SK-N-SH (cell line): ENCODE data around the gene DGKE. TPM values are rescaled to one million over a fixed set of nuclear protein-coding genes. Genes with fewer than 3 reads are reported as not detected.

Experiments used
- CTCF ChIA-PET: fragments of 300-600, 350-600 bp; formaldehyde crosslinking; extraction: SDS; loops from one replicate; lab custom pipeline; 2021; lab: Yijun Ruan, JAX
- POLR2A ChIA-PET: fragments of 350-600 bp; sonication (Branson Sonifier 250); formaldehyde crosslinking; extraction: SDS; loops from one replicate; lab custom pipeline; 2020; ENCODE audit warnings: antibody characterized with exemption, inconsistent platforms; lab: Yijun Ruan, JAX
- DNase-seq: peaks from one replicate; pipeline ENCODE4 v3.0.0; 2012
- H2AFZ ChIP-seq: fragments of 200-600 bp; sonication (generic); 2 replicates; pipeline ENCODE4 v1.8.1; 2016; ENCODE audit warnings: antibody characterized with exemption, mild to moderate bottlenecking, low read depth
- H3F3A ChIP-seq: fragments of 200-600 bp; sonication (generic); replicated peaks from 2 replicates; pipeline ENCODE3; 2016; ENCODE audit warnings: antibody characterized with exemption, mild to moderate bottlenecking; ENCODE audit not compliant: insufficient read depth
- H3K27ac ChIP-seq, 2 experiments: fragments of 200-500 bp in 1 of 2; fragments of 200-600 bp in 1 of 2; sonication (Bioruptor generic) in 1 of 2; sonication (generic), shearing (Covaris generic) in 1 of 2; 2 replicates each; pipeline versions ENCODE4 v1.5.1 to v1.6.1; 2014 to 2016; ENCODE audit warnings: low read depth in 2 of 2, inconsistent platforms in 1 of 2, low read length in 1 of 2, mild to moderate bottlenecking in 1 of 2, mixed read lengths in 1 of 2
- H3K27me3 ChIP-seq: fragments of 200-600 bp; sonication (generic), shearing (Covaris generic); 2 replicates; pipeline ENCODE4 v1.6.1; 2016; ENCODE audit warnings: mixed run types; ENCODE audit not compliant: insufficient read depth
- H3K36me3 ChIP-seq, 2 experiments: fragments of 200-500 bp in 1 of 2; fragments of 200-600 bp in 1 of 2; sonication (Bioruptor generic) in 1 of 2; sonication (generic) in 1 of 2; replicated peaks in 1 of 2; 2 replicates each; pipeline versions ENCODE3 to v1.5.1; 2014 to 2016; ENCODE audit warnings: low read length in 1 of 2, mild to moderate bottlenecking in 1 of 2; ENCODE audit not compliant: insufficient read depth in 2 of 2, control insufficient read depth in 1 of 2
- H3K4me1 ChIP-seq, 2 experiments: fragments of 200-500 bp in 1 of 2; fragments of 200-600 bp in 1 of 2; sonication (Bioruptor generic) in 1 of 2; sonication (generic), shearing (Covaris generic) in 1 of 2; 2 replicates each; pipeline versions ENCODE4 v1.5.1 to v1.6.1; 2014 to 2016; ENCODE audit warnings: low read depth in 1 of 2, low read length in 1 of 2, mixed run types in 1 of 2; ENCODE audit not compliant: insufficient read depth in 2 of 2, control insufficient read depth in 1 of 2
- H3K4me2 ChIP-seq: fragments of 200-600 bp; sonication (generic), shearing (Covaris generic); 2 replicates; pipeline ENCODE4 v1.6.1; 2017; ENCODE audit warnings: mixed run types
- H3K4me3 ChIP-seq, 2 experiments: fragments of 200-500 bp in 1 of 2; fragments of 200-600 bp in 1 of 2; sonication (Bioruptor generic) in 1 of 2; sonication (generic), shearing (Covaris generic) in 1 of 2; 2 replicates each; pipeline versions ENCODE4 v1.5.1 to v1.8.1; 2014 to 2016; ENCODE audit warnings: low read depth in 2 of 2, inconsistent platforms in 1 of 2, low read length in 1 of 2, mild to moderate bottlenecking in 1 of 2, mixed read lengths in 1 of 2, moderate library complexity in 1 of 2
- H3K79me2 ChIP-seq: fragments of 200-600 bp; sonication (generic); 2 replicates; pipeline ENCODE4 v1.8.1; 2017; ENCODE audit warnings: mild to moderate bottlenecking; ENCODE audit not compliant: insufficient read depth
- H3K9ac ChIP-seq: fragments of 200-600 bp; sonication (generic); 2 replicates; pipeline ENCODE4 v1.6.1; 2017; ENCODE audit warnings: mixed run types
- H3K9me2 ChIP-seq: fragments of 200-600 bp; sonication (generic); 2 replicates; pipeline ENCODE4 v1.6.1; 2017; ENCODE audit warnings: mixed run types
- H3K9me3 ChIP-seq: fragments of 200-600 bp; sonication (generic); 2 replicates; pipeline ENCODE4 v1.6.1; 2017; ENCODE audit warnings: mixed run types, mild to moderate bottlenecking, moderate library complexity
- H4K20me1 ChIP-seq: fragments of 200-600 bp; sonication (generic); 2 replicates; pipeline ENCODE4 v1.6.1; 2017; ENCODE audit warnings: mild to moderate bottlenecking, mixed run types; ENCODE audit not compliant: insufficient read depth
- CHD2 ChIP-seq: fragments of 150-350 bp; IDR thresholded peaks from 2 replicates; pipeline ENCODE4 v1.6.1; 2018; ENCODE audit warnings: low read length; ENCODE audit not compliant: partially characterized antibody
- ELF1 ChIP-seq: IDR thresholded peaks from 2 replicates; pipeline ENCODE4 v1.4.0; 2012
- FOXJ3 ChIP-seq: sonication (generic); formaldehyde crosslinking; IDR thresholded peaks from 2 replicates; pipeline ENCODE4 v1.5.1; 2020; ENCODE audit warnings: mild to moderate bottlenecking, missing genetic modification reagents
- FOXM1 ChIP-seq: IDR thresholded peaks from 2 replicates; pipeline ENCODE4 v1.4.0; 2012; ENCODE audit warnings: low read depth, mild to moderate bottlenecking
- IRF3 ChIP-seq: fragments of 150-350 bp; IDR thresholded peaks from 2 replicates; pipeline ENCODE4 v1.6.1; 2016; ENCODE audit warnings: mild to moderate bottlenecking, low read depth, low read length
- JUND ChIP-seq: IDR thresholded peaks from 2 replicates; pipeline ENCODE4 v1.4.0; 2012
- NFIC ChIP-seq: IDR thresholded peaks from 2 replicates; pipeline ENCODE4 v1.4.0; 2012; ENCODE audit warnings: borderline replicate concordance
- PBX3 ChIP-seq: IDR thresholded peaks from 2 replicates; pipeline ENCODE4; 2012
- POLR2AphosphoS5 ChIP-seq: IDR thresholded peaks from 2 replicates; pipeline ENCODE4 v1.6.1; 2012; ENCODE audit warnings: low read depth, low read length
- RFX5 ChIP-seq: IDR thresholded peaks from 2 replicates; pipeline ENCODE4 v1.6.1; 2012; ENCODE audit warnings: mild to moderate bottlenecking, improper control_type of control experiment, low read length
- SMC3 ChIP-seq: IDR thresholded peaks from 2 replicates; pipeline ENCODE4 v1.6.1; 2012; ENCODE audit warnings: low read depth, low read length, improper control_type of control experiment
- TCF12 ChIP-seq: IDR thresholded peaks from 2 replicates; pipeline ENCODE4 v1.4.0; 2012
- USF1 ChIP-seq: IDR thresholded peaks from 2 replicates; pipeline ENCODE4 v1.4.0; 2012; ENCODE audit warnings: low read depth, borderline replicate concordance
- USF2 ChIP-seq: fragments of 150-350 bp; IDR thresholded peaks from 2 replicates; pipeline ENCODE4 v1.6.1; 2017; ENCODE audit warnings: antibody characterized with exemption, low read length, low read depth, borderline replicate concordance
- WGBS: methylation state at CpG from one replicate; pipeline ENCODE4 v1.1.6; 2017; ENCODE audit warnings: low lambda C conversion rate; 5-methylcytosine and 5-hydroxymethylcytosine counted together
- polyA plus RNA-seq, 3 experiments: library from polyadenylated mRNA; depleted of rRNA; stranded (reverse); fragments of >200 nt; gene quantifications; 2 replicates each; pipeline ENCODE4 v1.2.3, GENCODE V29; 2012

DGKE gene
- polyA plus RNA-seq, 1 of the 3 experiments (the other 2 are of a cell fraction): 2.4 TPM

GRCh38 chr17:56909742-56910508, 76.0 kb downstream of the DGKE start (continued):
- TF ChIP-seq IRF3 (no peak), SMC3 (no peak), USF2 (no peak), ELF1 (no peak), FOXJ3 (CRISPR knock-in tag) (no peak), POLR2AphosphoS5 (no peak), CHD2 (no peak), USF1 (no peak), NFIC (no peak), RFX5 (no peak), FOXM1 (no peak), TCF12 (no peak), PBX3 (no peak), JUND (no peak)

GRCh38 chr17:56910509-56911235, 76.7 kb downstream of the DGKE start:
- H3K27ac ChIP-seq: no peak overlapping the region
- H2AFZ ChIP-seq: no peak overlapping the region
- no peaks in the 10 kb centered on the region for H3K9me2 ChIP-seq
- DNase-seq: no peak
- no peak overlapping the region for H3K9ac ChIP-seq
- CTCF ChIA-PET: interaction anchor here (0.9 to 1.7 kb wide), 7 partner anchors 14 to 100 kb away, joined by 3 to 8 read pairs (median 3); no protein-coding TSS in a partner anchor
- no peaks in the 10 kb centered on the region for H3K27me3 ChIP-seq
- peaks cover 12% of the 10 kb centered on the region for H3F3A ChIP-seq
- peaks cover 16 to 23% of the 10 kb centered on the region in 2 experiments for H3K36me3 ChIP-seq
- no peaks in the 10 kb centered on the region for H4K20me1 ChIP-seq
- no peak overlapping the region for H3K4me3 ChIP-seq
- POLR2A ChIA-PET: no interaction called here
- H3K4me2 ChIP-seq: no peak overlapping the region
- TF ChIP-seq PBX3 (no peak), POLR2AphosphoS5 (no peak)
- TF ChIP-seq, all 33 proteins: peak for 0
- WGBS: 86% methylated on average over 7 of the region's 7 CpGs
- H3K79me2 ChIP-seq: peaks cover 43% of the 10 kb centered on the region
- no peaks in the 10 kb centered on the region for H3K9me3 ChIP-seq
- H3K4me1 ChIP-seq: peaks cover 9 to 23% of the 10 kb centered on the region in 2 experiments; a peak in 2 of 4 replicates
